Epithelial cell of prostate (primary cell): ENCODE data around the gene ETV3L.
A peak's percentile ranks its signal among the peaks of the same experiment; 100 is the strongest.
"Not testable (repeated sequence)": the region's sequence is repeated elsewhere in the genome, so short reads cannot be mapped to it uniquely, and the experiment has no call there.

Experiments
- DNase-seq: peaks from one replicate; pipeline ENCODE4 v3.0.0-alpha.2; 2011; ENCODE audit warnings: low read depth, low spot score
- H3K27ac ChIP-seq: fragments of 450-650 bp; 2 replicates; pipeline ENCODE4 v1.5.1; 2017; ENCODE audit warnings: mild to moderate bottlenecking

The ETV3L gene

GRCh38 chr1:157106813-157107189, 7.2 kb upstream of the ETV3L start:
- no peak for DNase-seq
- no peak overlapping the region for H3K27ac ChIP-seq

- H3K27ac ChIP-seq, result no peak overlapping the region
- DNase-seq, result peak; percentile 36
These were observed 6.6 kb upstream of the ETV3L start for GRCh38 chr1:157105988-157106812.

GRCh38 chr1:157105298-157105987, 5.8 kb upstream of the ETV3L start:
- no peak for DNase-seq
- no peak overlapping the region for H3K27ac ChIP-seq

GRCh38 chr1:157104598-157105293, 5.1 kb upstream of the ETV3L start:
- no peak overlapping the region for H3K27ac ChIP-seq
- DNase-seq, result no peak

GRCh38 chr1:157103268-157103667, 3.7 kb upstream of the ETV3L start:
- no peak for DNase-seq
- no peak overlapping the region for H3K27ac ChIP-seq

GRCh38 chr1:157101149-157101548, 1.5 kb upstream of the ETV3L start:
- H3K27ac ChIP-seq, result no peak overlapping the region
- DNase-seq, result no peak

GRCh38 chr1:157098987-157099632, 498 bp downstream of the ETV3L start:
- not testable (repeated sequence) for H3K27ac ChIP-seq, DNase-seq

GRCh38 chr1:157098519-157098918, 1.1 kb downstream of the ETV3L start:
- H3K27ac ChIP-seq, result no peak overlapping the region
- DNase-seq, result no peak

GRCh38 chr1:157097692-157098091, 1.9 kb downstream of the ETV3L start:
- no peak overlapping the region for H3K27ac ChIP-seq
- no peak for DNase-seq

- H3K27ac ChIP-seq, result no peak overlapping the region
- DNase-seq, result no peak
These were observed 2.7 kb downstream of the ETV3L start for GRCh38 chr1:157096881-157097280.

GRCh38 chr1:157095551-157095950, 4.1 kb downstream of the ETV3L start:
- H3K27ac ChIP-seq, result no peak overlapping the region
- DNase-seq, result no peak

GRCh38 chr1:157095091-157095490, 4.5 kb downstream of the ETV3L start:
- DNase-seq, result no peak
- H3K27ac ChIP-seq, result no peak overlapping the region

- no peak overlapping the region for H3K27ac ChIP-seq
- DNase-seq, result no peak
These were observed 6.8 kb downstream of the ETV3L start for GRCh38 chr1:157092831-157093230.

GRCh38 chr1:157091668-157092273, 7.8 kb downstream of the ETV3L start:
- no peak for DNase-seq
- H3K27ac ChIP-seq, result no peak overlapping the region

GRCh38 chr1:157091186-157091585, 8.4 kb downstream of the ETV3L start:
- H3K27ac ChIP-seq, result no peak overlapping the region
- DNase-seq, result no peak

- no peak overlapping the region for H3K27ac ChIP-seq
- DNase-seq, result no peak
These were observed 8.8 kb downstream of the ETV3L start for GRCh38 chr1:157090771-157091170.

GRCh38 chr1:157090196-157090647, 9.4 kb downstream of the ETV3L start:
- H3K27ac ChIP-seq, result no peak overlapping the region
- no peak for DNase-seq

GRCh38 chr1:157089789-157090188, 9.8 kb downstream of the ETV3L start:
- no peak for DNase-seq

GRCh38 chr1:157088607-157089006, 11.0 kb downstream of the ETV3L start:
- no peak for DNase-seq
- H3K27ac ChIP-seq, result no peak overlapping the region

More at GRCh38 chr1:157089789-157090188, 9.8 kb downstream of the ETV3L start:
- no peak overlapping the region for H3K27ac ChIP-seq

GRCh38 chr1:157087030-157087429, 12.6 kb downstream of the ETV3L start:
- DNase-seq, result no peak
- no peak overlapping the region for H3K27ac ChIP-seq
